GM12801 (cell line): ENCODE measurements around the gene COL5A2.

Experiments
- CTCF ChIP-seq: IDR thresholded peaks from one replicate; pipeline ENCODE4 v1.5.1; 2011; ENCODE audit warnings: control low read depth; ENCODE audit not compliant: insufficient read length; ENCODE audit errors: extremely low read depth

The COL5A2 gene

GRCh38 chr2:189013671-189014448 lies 165.7 kb downstream of the COL5A2 start:
- TF ChIP-seq CTCF = no peak

DNA sequence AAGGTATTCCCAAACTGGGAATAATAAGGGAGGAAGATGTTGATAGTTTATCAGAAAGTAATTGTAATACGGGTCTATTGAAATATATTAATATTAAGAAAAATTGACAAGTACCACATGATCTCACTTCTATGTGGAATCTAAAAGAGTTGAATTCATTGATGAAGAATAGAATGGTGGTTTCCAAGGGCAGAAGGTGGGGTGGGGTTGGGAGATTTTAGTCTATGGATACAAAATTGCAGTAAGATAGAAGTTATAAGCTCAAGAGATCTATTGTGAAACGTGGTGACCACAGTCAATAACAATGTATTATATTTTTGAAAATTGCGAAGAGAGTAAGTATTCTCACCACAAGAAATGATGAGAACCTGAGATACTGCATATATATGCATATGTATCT lies 166.5 kb downstream of the COL5A2 start:
- no peak for TF ChIP-seq CTCF

DNA sequence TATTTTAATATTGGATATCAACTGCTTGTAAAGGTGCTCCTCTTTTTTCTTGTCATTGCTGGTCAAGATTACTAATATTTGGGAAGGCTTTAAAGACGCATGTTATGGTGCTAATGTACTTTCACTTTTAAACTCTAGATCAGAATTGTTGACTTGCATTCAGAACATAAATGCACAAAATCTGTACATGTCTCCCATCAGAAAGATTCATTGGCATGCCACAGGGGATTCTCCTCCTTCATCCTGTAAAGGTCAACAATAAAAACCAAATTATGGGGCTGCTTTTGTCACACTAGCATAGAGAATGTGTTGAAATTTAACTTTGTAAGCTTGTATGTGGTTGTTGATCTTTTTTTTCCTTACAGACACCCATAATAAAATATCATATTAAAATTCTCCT lies 167.2 kb downstream of the COL5A2 start:
- TF ChIP-seq CTCF = no peak

- no peak for TF ChIP-seq CTCF
Measured at GRCh38 chr2:189010536-189010935, 169.0 kb downstream of the COL5A2 start.

- TF ChIP-seq CTCF = no peak
Measured at GRCh38 chr2:189008555-189009262, 170.9 kb downstream of the COL5A2 start.

DNA sequence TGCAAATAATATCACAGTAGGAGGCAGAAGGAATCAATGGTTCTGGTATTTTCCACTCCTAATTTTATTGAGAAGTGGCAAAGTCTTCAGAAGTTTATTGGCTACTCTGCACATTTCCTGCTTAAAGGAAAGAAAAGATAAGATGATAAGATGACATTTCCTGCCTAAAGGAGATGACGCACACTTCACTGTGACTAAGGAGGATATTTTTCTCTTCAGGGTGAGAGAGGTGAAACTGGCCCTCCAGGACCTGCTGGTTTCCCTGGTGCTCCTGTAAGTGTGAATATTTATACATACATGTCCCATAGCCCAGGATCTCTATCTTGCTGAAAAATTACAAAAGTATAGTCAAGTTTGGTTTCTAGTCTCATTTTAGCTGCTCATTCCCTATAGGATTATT lies 177.5 kb downstream of the COL5A2 start:
- TF ChIP-seq CTCF = no peak

DNA sequence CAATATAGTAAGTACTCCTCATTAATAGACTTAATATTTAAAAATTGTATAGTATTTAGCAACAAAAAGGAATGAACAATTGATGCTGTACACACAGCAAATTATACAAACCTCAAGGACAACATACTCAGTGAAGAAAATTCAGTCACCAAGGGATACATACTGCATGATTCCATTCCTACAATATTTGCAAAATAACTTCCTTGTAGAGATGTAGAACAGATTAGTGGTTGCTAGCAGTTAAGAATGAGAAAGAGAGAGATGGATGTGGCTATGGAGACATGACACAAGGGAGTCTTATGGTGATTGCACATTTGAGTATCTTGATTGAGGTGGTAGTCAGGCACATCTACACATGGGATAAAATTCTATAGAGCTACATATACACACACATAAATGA lies 179.3 kb downstream of the COL5A2 start:
- TF ChIP-seq CTCF = no peak
